GM18499 (cell line): Measurements from ENCODE around the gene CFTR.
"Not testable (repeated sequence)": the region's sequence is repeated elsewhere in the genome, so short reads cannot be mapped to it uniquely, and the experiment has no call there.

ENCODE experiments used
- ATAC-seq: cut with Tn5 transposase; IDR thresholded peaks from one replicate; pipeline ENCODE4 v1.9.1; 2021; ENCODE audit warnings: moderate number of reproducible peaks; ENCODE audit not compliant: insufficient read depth, unreplicated experiment

CFTR gene

DNA sequence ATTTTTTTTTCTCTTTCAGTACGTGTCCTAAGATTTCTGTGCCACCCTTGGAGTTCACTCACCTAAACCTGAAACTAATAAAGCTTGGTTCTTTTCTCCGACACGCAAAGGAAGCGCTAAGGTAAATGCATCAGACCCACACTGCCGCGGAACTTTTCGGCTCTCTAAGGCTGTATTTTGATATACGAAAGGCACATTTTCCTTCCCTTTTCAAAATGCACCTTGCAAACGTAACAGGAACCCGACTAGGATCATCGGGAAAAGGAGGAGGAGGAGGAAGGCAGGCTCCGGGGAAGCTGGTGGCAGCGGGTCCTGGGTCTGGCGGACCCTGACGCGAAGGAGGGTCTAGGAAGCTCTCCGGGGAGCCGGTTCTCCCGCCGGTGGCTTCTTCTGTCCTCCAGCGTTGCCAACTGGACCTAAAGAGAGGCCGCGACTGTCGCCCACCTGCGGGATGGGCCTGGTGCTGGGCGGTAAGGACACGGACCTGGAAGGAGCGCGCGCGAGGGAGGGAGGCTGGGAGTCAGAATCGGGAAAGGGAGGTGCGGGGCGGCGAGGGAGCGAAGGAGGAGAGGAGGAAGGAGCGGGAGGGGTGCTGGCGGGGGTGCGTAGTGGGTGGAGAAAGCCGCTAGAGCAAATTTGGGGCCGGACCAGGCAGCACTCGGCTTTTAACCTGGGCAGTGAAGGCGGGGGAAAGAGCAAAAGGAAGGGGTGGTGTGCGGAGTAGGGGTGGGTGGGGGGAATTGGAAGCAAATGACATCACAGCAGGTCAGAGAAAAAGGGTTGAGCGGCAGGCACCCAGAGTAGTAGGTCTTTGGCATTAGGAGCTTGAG lies at the start of gene CFTR:
Gene CFTR, plus strand, starts transcription at position 801 of the 830 bp plus-strand sequence. CDS start 70 bp downstream, outside the sequence.
- ATAC-seq: no peak

DNA sequence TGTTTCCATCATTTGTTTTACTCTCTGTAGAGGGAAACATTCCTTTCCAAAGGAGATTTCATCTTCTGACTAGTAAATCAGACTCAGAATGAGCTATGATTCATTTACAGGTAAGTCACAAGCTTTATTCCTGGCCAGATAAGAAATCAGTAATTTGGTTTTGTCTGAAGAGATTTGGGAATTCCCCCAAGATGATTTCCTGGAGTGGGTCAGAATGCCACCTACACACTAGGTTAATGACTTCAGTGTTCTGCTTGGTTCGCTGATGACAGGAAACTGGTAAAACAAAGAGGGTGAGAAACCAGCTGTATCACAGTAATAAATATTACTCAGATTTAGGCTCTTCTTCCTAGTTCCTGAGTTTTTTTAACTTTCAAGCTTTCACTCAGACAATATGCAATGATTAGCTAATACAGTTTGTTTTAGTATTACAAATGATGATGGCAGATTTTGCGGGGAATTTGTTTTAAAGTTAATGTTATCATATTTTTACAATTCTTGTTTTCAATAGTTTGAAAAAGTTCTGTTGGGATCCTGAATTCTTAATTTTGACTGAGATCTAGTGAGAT lies 44.3 kb upstream of the CFTR start:
- peak; percentile 96 for ATAC-seq

DNA sequence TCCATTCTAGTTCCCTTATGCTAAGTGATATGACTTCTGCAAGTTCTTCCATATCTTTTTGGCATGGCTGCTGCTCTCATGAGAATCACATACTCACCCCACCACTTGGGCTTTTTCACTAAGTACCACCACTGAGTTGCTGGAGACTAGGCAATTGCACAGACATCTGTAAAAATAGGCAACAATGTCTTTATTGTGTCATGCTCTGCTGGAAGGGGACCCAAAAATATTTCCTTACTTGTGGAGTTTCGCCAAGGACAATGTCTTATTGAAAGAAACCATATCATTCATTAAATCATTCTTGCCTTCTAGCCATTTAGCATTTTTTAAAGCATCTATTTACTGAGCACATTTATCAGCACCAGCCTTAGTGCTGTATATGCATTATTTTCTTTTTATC lies 35.2 kb upstream of the CFTR start:
- no peak for ATAC-seq

DNA sequence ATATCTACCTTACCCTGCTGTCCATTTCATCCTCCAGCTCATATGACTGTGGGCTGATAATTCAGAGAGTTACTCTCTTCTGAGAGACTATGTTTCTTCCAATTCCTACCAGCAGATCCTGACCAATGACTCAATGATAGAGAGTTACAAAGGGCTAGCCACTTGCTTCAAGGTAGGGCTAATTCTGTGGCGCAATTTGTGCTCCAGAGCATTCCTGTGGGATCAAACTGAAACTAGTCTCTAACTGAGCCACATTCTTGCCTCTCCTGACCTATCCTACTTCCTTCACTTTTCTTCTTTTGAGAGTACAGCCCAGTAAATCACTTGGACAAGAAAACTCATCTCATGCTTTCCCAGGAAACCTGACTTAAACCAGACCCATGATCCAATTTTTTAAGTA lies 34.6 kb upstream of the CFTR start:
- ATAC-seq: no peak

DNA sequence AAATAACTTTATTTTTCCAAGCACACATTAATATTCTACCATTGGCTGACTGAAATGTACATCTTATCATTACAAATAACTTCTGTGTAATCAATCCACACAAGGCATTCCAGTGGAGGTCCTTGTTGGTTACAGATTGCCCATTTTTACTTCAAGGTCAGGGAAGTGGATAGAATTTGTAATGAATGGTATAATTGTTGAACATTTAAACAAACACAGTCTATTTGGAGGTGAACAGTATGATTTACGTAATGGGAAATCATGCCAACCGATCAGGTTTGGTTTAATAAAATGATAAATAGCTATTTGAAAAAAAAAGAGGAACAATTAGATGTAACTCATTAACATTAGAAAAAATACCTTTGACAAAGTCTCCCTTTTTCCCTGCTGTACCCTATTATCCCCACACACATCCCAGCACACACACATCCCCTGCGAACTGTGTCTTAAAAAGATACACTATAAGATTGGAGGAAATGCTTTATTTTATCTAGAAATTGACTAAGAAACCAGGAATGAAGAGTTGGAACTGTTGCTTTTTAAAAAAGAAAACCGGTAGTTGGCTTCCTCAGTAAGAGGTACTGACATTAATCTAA lies 33.5 kb upstream of the CFTR start:
- ATAC-seq: no peak

DNA sequence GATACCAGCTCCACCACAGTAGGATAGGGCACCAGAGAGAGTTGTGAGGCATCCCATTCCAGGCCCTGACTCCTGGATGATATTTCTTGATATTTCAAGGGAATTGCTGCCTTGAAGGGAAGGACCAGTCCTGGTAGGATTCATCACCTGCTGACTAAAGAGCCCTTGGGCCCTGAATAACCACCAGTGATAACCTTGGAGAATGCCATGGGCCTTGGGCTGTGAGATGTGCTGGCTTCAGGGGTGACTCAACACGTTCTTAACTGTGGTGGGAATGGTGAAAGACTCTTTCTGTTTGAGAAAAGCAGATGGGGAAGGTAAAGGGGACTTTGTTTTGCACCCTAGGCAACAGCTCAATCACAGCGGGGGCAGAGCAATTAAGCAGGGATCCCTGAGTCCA lies 31.2 kb upstream of the CFTR start:
- ATAC-seq: no peak

DNA sequence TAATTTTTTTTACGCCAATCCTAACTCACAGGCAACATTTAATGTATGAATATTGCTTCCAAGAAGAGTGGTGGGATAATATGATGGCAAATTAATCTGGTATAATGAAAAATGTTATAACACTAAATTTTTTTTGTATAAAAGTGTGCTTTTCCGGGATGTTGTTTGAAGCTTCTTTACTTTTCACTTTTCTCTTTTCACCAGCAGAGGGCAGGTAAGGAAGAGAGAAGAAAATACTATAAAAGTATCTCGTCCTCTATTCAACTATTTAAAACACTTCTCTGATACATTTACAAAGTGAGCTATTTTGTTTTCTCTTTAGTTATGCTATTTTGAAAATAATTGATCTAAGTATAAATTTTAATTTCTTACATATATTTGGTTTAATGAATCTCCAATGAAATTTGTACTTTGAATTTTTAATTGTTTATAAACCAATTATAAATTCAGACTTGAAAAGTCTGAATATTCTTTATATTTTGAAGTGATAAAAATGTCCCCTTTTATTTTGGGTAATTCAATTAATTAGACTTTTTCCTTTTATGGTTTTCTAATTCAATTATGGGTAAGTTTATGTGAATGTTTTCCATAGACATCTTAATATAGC lies 20.7 kb upstream of the CFTR start:
- ATAC-seq: no peak

DNA sequence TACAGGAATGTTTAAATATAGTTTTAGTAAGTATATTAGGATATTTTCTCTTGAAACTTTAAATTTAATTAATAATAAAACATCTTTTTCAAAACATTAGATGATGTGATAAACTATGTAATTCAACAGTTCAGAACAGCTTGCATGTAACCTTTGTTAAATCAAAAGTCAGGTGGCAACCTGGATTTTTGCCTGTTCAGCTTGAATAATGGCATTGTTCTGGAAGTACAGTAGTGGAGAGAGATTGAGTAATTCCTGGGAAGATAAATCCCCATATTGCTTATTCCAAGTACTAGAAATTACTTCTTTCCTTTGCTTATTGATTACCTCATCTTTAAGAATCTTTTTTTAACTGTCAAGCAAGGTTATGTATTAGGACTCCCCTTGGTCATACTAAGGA lies 20.1 kb upstream of the CFTR start:
- ATAC-seq: no peak

DNA sequence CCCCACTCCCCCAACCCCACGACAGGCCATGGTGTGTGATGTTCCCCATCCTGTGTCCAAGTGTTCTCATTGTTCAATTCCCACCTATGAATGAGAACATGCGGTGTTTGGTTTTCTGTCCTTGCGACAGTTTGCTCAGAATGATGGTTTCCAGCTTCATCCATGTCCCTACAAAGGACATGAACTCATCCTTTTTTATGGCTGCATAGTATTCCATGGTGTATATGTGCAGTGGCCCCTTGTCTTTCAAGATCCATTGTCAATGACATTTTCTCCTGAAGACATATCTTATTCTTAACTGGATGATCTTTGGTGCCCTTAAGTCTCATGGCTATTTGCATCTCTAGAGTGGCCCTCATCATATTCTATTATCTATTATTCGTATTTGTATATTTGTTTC lies 19.0 kb upstream of the CFTR start:
- ATAC-seq: not testable (repeated sequence)

DNA sequence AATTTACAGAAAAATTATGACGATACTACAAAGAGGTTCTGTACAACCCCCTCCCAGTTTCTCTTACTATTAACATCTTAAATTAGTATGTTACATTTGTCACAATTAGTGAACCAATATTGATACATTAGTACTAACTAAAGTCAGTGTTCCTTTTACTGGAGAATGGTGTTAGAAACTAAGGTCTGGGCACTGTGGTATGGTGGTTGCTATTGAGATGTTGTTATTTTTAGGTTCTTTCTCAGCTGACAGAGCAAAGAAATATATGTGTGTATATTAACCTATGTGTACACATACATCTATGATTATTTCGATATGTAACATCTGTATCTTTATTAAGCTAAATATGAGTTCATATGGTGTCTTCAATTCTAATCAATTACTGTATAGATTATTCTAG lies 11.7 kb upstream of the CFTR start:
- ATAC-seq: no peak

DNA sequence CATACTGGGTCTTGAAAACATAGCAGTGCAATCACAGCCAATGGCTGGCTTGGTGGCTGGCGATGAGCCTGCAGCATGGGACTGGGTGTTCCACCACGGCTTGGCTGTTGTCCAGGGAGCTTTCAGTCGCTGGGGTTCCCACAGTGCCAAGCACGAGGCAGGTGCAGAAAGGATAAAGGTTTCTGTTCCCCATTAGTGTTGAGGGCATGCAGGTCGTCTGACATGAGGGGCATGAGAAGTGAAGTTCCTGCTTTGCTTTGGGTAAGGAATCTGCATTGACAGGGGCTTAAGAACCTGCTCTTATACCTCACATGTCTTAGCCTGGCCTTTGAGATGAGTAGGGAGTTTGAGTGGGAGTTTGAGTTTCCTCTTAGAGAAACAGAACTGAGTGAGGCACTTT lies 9.0 kb upstream of the CFTR start:
- no peak for ATAC-seq

DNA sequence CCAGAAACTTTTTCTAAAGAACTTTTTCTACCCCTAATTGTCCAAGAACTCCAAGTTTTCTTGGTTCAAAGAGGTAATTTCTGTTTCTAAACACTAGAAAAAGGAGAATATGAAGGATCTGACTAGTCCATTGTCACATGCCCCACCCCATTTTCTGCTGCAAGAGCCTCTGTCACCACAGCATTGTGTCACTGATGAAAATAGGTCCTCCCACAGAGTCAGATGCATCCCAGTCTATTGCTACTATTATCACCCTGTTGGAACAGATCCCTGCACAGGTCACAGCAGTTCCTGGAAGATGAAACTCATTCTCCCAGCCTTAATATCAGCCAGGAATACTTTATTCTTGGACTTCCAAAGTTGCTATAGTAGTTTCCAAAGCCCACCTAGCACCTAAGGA lies 7.5 kb upstream of the CFTR start:
- ATAC-seq: no peak

DNA sequence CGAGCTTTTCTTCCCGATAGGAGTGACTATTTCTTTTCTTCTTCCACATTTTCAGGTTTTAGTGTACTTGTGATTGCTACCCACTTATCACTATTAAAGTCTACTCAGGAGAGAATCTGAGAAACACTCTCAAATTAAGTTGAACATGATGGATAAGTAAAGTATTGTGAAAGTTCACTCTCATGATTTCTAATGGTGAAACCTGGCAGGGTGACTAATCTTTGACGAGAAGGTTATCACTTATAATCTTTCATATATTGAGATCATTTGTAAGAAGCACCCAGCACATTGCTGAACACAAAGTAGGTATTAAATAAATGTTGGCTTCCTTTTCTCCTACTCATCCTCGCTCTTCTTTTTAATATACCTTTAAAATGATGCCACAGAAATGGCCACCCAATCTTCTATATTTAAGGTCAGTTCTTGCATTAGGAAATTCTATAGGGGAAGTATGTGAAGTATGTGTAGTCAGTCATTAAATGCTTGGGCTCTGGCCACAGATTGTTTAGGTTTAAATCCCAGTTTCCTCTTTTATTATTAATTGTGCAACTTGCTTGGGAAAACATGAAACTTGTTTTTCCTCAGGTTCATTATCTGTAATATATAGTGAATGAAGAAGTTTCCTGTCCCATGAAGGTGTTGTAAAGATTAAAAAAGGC lies 3.1 kb upstream of the CFTR start:
- ATAC-seq: no peak

DNA sequence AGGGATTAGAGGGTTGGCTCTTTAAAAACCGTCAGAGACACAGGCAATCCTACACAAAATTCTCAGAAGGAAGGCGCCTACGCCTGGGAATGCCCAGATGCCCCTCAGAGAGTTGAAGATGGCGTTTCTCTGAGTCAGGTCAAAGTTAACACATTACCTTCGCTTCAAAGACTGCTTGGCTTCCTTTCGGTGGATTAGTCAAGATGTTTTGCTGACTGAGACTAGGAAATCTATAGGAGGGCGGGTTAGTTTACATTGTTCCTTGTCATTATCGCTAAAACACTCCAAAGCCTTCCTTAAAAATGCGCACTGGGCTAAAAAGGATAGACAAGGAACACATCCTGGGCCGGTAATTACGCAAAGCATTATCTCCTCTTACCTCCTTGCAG lies 995 bp upstream of the CFTR start:
- ATAC-seq: no peak

DNA sequence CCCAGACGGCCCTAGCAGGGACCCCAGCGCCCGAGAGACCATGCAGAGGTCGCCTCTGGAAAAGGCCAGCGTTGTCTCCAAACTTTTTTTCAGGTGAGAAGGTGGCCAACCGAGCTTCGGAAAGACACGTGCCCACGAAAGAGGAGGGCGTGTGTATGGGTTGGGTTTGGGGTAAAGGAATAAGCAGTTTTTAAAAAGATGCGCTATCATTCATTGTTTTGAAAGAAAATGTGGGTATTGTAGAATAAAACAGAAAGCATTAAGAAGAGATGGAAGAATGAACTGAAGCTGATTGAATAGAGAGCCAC lies 184 bp downstream of the CFTR start:
- ATAC-seq: no peak

DNA sequence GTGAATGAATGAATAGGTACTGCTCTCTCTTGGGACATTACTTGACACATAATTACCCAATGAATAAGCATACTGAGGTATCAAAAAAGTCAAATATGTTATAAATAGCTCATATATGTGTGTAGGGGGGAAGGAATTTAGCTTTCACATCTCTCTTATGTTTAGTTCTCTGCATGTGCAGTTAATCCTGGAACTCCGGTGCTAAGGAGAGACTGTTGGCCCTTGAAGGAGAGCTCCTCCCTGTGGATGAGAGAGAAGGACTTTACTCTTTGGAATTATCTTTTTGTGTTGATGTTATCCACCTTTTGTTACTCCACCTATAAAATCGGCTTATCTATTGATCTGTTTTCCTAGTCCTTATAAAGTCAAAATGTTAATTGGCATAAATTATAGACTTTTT lies 1.2 kb downstream of the CFTR start:
- ATAC-seq: no peak

DNA sequence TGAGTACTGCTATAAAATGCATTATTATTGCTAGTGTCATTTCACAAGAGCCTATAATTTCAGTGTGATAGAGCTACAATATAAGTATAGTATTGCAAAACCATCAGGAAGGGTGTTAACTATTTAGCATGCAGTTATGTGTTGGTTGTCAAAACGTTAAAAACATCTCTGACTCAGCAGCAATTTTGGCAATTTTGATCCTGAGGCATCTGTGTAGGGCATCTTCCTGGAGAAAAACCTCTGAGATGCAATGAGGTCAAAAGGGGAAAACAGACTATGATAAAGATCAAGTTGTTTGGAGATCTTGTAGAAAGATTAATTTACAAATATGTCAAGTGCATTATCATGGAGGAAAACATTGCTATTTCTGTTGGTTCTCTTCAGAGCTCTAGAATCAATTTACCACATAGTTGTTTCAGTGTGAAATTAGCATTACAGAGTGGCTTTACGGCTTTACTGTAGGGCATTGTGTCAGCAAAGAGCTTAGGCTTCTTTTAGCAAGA lies 5.3 kb downstream of the CFTR start:
- ATAC-seq: no peak

DNA sequence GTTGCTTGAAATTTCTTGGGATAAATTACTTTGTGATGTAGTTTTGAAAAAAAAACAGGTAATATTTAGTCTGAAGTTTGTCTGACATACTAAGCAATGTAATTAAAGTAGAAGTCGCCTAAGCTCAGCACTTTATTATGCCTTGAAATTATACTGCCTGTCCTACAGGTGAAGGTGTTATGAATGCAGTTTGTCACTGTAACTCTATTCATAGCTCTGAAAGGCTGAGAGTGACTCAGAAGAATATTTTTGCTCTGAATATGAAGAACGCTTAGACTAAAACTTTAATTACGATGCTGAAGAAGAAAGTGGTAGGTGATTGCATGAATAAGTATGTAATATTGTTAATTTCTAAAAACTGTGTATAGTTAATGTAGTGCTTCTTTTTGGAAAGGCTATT lies 9.2 kb downstream of the CFTR start:
- ATAC-seq: no peak

DNA sequence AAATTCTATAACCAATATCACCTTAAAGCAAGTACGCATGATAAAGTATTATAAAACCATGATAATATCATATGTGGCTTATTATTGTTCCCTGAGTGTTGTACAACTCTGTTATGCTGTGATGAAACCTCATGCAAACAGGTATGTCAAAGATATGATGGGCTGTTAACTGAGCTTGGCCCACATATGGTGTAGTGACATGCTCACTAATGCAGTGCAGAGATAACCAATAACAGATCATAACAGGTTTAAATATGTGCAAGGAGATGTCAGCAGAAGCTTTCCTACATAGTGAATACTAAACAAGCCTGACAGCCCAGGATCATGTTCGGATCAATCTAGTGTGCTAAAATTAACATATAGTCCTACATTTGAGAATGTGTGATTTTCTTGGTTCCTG lies 9.6 kb downstream of the CFTR start:
- no peak for ATAC-seq

DNA sequence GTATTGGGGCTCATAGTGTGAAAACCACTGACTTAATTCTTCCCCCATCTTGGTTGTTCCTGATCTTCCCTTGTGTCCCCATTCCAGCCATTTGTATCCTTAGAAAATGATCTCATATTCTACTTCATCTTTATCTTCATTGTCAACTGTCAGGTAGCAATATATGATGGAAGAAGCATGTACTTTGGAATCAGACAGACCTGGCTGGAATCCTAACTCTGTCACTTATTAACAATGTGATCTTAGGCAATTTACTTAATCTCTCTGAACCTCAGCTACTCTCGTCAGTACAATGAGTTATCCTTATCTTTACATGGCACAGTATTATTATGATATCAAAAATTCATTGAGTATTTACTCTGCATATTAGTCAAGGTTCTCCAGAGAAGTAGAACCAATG lies 10.1 kb downstream of the CFTR start:
- ATAC-seq: no peak

DNA sequence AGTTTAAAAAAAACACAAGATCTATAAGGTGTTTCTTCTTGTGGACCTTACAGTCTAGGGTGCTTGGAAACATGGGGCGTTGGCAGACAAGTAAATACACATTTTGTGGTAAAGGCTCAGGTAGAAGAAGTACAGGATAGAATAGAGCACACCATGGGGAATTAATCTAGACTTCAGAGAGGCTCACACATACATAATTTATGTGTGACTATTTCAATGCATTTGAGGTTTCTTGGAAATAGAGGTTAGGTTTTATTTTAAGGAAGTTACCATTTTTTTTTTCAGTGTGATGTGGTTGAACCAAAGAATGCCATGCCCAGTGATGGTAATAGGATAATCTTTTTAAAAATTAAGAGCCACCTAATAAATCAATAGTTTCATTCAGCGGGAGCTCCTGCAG lies 12.8 kb downstream of the CFTR start:
- ATAC-seq: no peak
